COLO668 (cell line): ENCODE measurements around the gene EIF3A.
"Not testable (repeated sequence)": the region's sequence is repeated elsewhere in the genome, so short reads cannot be mapped to it uniquely, and the experiment has no call there.

Experiments
- DNase-seq: peaks from one replicate; lab custom pipeline; 2025; ENCODE audit not compliant: unreplicated experiment; lab: John Stamatoyannopoulos, UW

EIF3A gene

GRCh38 chr10:119100434-119101238 is 20.0 kb upstream of the EIF3A start:
- DNase-seq = no peak

DNA sequence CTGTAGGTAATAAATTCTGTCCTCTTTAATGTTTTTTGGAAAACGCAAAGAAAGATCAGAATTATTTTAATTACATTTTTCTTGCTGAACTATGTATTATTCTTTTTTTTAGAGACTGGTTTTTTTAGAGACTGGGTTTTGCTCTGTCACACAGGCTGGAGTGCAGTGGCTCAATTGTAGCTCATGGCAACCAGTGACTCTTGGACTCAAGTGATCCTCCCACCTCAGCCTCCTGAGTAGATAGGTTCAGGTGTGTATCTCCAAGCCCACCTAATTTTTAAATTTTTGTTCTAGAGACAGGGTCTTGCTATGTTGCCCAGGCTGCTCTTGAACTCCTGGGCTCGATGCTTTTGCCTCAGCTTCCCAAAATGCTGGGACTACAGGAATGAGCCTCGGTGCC is 18.0 kb upstream of the EIF3A start:
- no peak for DNase-seq

- DNase-seq = not testable (repeated sequence)
Observed at GRCh38 chr10:119096641-119097415, 16.2 kb upstream of the EIF3A start.

GRCh38 chr10:119095640-119096039 is 15.0 kb upstream of the EIF3A start:
- DNase-seq = no peak

GRCh38 chr10:119090968-119091367 is 10.4 kb upstream of the EIF3A start:
- DNase-seq = peak; percentile 0

DNA sequence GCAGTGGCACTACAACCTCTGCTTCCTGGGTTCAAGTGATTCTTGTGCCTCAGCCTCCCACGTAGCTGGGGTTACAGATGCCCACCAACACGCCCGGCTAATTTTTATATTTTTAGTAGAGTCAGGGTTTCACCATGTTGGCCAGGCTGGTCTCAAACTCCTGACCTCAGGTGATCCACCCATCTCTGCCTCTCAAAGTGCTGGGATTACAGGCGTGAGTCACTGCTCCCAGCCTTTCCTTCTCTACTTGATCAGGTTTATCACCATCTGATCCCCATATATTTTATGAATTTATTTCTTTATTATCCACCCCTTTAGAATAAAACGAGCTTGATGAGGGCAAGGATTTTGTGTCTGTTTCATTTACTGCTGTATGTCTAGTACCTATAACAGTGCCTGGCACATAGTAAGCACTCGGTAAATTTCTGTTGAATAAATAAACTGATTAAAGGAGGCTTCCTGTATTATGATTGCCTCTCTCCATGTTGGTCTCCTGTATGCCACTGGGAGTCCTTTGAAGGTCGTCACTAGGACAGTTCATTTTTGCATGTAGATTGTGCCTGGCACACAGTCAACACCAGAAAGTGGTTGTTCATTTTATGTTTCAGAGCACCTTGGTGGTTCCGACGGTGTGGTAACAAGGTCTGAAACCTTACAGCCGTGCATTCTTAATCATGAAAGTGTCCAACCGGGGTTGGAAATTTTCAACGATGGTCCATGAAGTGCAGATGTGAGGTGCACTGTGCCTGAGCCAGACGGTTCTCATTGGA is 9.6 kb upstream of the EIF3A start:
- DNase-seq = no peak

DNA sequence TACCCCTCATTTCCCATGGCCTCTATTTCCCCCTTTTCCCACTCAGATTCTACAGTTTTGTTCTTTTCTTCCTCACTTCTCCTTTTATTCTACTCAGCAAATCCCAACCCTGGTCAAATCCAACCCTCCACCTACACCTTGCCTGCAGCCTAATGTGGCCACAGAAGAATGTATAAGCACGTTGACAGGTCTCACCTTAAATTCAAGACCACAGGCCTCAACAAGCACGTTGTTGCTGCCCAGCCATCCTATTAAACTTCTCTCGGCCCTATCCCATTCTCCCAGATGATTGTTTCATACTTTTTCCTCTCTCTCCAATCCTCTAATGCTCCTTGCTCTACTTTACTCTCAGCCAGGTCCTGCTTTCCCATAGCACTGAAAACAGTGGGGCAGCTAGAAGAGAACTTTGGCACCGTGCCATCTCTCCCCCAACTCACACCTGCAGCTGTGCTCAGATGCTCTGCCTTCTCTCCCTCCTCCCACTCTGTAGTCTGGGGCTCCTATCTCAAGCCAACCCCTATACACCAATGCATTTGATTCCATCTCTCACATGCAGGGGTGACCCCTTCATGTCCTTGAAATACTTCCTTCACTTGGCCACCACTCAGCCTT is 6.8 kb upstream of the EIF3A start:
- peak; percentile 13 for DNase-seq

DNA sequence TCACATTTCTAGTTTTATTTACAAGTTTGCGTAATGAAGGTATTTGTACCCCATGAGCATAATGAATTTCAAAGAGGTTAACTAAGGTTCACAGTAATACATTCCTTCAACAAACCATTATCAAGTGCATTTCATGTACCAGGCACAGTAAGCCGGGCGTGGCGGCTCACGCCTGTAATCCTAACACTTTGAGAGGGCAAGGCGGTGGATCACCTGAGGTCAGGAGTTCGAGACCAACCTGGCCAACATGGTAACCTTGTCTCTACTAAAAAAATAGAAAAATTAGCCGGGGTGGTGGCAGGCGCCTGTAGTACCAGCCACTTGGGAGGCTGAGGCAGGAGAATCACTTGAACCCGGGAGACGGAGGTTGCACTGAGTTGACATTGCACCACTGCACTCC is 4.3 kb upstream of the EIF3A start:
- DNase-seq = no peak

DNA sequence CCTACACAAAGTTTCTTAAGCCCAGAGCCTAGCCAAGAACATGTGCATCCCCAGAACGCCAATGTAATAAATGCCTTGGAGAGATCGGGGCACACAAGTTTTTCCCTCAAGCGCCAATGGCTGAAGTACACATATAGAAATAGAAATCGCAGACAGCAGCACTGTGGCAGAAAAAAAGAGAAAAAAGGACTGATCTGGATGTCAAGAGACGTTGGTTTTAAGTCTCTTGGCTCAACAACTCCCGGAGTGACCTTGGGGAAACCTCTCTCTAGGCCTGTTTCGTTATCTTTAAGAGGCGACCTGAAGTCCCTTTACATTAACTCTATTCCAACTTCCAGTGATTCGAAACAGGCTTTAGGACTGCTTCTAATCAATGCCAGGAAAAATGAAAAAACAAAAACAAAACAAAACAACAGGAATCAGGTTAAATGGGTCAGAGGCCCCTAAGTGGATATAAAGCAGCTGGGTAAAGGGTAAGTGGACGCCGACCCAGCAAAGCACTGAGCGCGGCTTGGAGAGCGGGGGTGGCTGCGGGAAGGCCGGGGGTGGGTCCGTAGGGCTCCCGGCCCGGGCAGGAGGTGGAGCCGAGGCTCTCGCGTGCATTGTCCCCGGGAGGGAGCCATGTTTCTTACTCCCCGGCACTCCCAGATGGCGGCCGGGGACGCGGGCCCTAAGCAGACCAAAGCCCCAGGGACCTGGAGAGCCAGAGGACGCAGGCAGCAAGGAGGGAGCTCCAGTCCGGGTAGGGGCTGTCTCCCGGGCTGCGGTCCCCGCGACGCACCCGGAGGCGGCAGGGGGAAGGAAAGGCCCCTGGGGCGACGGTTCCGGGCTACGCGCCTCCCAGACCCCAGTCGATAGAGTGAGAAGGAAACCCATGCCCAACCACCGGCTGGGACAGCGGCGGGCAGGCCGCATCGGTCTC is 757 bp downstream of the EIF3A start:
- DNase-seq = peak; percentile 69

GRCh38 chr10:119078422-119079179 is 2.0 kb downstream of the EIF3A start:
- no peak for DNase-seq

DNA sequence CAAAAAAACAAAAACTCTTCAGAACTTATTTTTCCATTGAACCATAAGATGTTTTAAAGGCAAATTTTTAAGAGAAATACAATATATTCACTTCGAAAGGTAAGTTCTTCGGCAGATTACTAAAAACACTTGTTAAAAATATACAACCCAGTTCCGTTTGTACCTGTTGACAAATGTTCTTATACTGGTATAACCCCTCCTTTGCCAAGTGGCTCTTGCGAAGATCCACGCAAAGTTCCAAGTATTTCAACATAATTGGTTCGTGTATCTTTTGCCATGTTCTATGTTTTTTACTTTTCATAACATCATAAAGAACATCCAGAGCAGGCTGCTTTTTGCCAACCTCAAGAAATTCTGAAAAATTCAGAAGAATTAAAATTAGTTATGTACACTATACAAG is 7.0 kb downstream of the EIF3A start:
- DNase-seq = no peak

- DNase-seq = no peak
Observed at GRCh38 chr10:119070395-119071165, 10.0 kb downstream of the EIF3A start.

DNA sequence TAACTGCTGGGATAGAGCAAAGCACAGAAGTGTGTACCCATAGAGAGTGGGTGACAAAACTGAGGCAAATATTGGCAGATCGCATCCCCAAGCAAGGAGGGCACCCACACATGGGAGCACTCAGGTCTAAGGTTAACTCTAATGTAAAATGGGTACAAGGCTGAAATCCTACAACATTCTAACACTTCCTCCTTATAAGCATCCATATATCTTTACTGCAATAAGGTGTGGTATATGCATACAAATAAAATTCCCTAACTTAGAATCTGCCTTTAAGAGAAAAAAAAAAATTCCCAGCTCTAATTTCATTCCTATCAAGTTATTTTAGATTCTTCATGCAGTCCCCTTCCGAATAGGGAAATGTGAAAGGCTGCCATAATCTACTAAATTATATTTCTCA is 18.7 kb downstream of the EIF3A start:
- no peak for DNase-seq

DNA sequence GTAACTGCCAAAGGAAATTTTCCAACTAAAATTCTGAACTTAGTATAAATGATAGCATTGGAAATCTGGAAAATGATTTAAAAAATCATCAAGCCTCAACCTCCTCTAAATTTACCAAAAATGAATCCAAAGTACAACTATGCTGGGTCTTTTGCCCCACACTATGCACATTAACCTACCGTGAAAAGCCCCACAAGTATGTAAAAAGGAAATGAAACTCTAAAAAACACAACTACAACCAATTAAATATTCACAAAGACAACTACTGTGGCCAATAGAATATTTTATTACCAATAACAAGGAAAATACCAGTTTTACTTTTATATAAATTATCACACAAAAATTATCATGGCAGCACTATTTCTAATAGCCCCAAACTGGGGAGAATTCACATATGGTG is 19.3 kb downstream of the EIF3A start:
- no peak for DNase-seq

DNA sequence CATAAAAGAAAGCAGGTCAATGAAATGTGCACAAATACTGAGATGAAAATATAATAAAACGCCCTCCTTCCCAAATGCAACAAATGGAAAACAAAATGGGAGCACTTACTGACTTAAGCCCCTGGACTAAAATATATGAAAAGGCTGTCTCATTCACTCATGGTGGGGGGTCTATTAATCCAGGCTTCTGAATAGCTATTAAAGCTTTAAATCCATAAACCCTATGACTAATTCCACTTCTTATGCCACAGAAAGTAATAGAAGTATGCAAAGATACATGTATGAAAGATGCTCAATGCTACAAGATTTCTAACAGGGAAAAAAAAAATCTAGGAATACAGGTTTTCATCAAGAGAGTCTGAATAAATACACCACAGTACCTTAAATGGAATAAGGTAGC is 20.5 kb downstream of the EIF3A start:
- DNase-seq = no peak

DNA sequence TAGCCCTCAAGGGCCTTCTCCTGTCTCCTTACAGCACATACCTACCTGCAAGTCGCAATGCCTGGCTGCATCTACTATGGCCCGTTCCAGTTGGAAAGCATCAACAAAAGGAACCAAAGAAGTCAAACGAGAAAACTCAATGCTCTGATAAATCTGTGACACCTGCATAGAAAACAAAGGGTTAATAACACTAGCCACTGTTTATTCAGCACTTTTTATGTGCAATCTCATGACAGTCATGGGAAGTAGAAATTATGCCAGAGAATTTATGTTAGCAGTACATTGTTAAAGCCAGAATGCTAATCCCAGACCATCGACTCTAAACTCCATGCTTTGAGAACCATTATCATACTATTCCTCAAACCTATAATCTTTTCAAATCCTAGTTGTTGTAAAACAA is 21.1 kb downstream of the EIF3A start:
- no peak for DNase-seq

DNA sequence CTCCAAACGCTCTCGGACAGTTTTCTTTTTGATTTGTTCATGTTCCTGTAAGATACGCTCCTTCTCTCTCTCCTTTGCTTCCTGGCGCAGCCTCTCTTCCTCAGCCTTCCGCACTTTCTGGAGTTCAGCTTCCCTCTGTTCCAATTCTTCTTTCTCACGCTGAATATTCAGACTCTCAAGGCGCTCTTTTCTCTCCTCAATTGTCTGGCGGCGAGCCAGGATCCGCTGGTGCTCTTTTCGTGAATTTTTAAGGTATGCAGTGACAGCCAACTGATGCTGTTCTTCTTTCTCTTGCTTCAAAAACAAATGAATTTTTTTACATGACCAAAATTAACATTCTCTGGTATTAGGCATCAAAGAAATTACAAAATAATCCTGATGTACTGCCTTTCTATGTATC is 22.6 kb downstream of the EIF3A start:
- no peak for DNase-seq

GRCh38 chr10:119055472-119055871 is 25.1 kb downstream of the EIF3A start:
- DNase-seq = no peak

- no peak for DNase-seq
Observed at GRCh38 chr10:119051775-119052174, 28.8 kb downstream of the EIF3A start.
